Measurements from ENCODE around the gene OR1J4. TPM values are rescaled to one million over a fixed set of nuclear protein-coding genes. Genes with fewer than 3 reads are reported as not detected.
"Not testable (repeated sequence)": the region's sequence is repeated elsewhere in the genome, so short reads cannot be mapped to it uniquely, and the experiment has no call there.

OR1J4 gene
- total RNA-seq, 8 experiments from 2014 or later, result 0.21 to 1.3 TPM; not detected in 6

GRCh38 chr9:122536134-122536533, 17.2 kb downstream of the OR1J4 start:
- in situ Hi-C loops (cut with MboI; ENCODE audit: low pct_unique_long_range_greater_than_20kb in 2 of 9, low sequenced_read_pairs in 9 of 9, unreplicated experiment in 9 of 9), result no loop called here
- 38 to 100% (median 88%) methylated on average over 1 of the region's 1 CpG; no CpG with 5 or more reads in 3 of the 10 experiments for WGBS, 10 experiments
- H3K4me3 ChIP-seq, result no peak overlapping the region
- no peaks in the 10 kb centered on the region for H3K4me1 ChIP-seq (replicated peaks in 1 of 2)
- no peak overlapping the region for H3K27ac ChIP-seq
- ATAC-seq (replicated peaks in 6 of 8), result no peak

- H3K4me1 ChIP-seq (replicated peaks in 1 of 2); H3K4me3 ChIP-seq; in situ Hi-C loops (cut with MboI; ENCODE audit: low pct_unique_long_range_greater_than_20kb in 2 of 9, low sequenced_read_pairs in 9 of 9, unreplicated experiment in 9 of 9); ATAC-seq (replicated peaks in 6 of 8); H3K27ac ChIP-seq: not testable (repeated sequence)
- 41 to 75% (median 63%) methylated on average over 3 to 7 of the region's 7 CpGs; no CpG with 5 or more reads in 2 of the 10 experiments for WGBS, 10 experiments
Measured at GRCh38 chr9:122537066-122537465, 18.1 kb downstream of the OR1J4 start.

GRCh38 chr9:122538757-122539156, 19.8 kb downstream of the OR1J4 start:
- Histone ChIP-seq H3K4me3 (no peak overlapping the region), H3K27ac (no peak overlapping the region), H3K4me1 (replicated peaks in 1 of 2) (no peaks in the 10 kb centered on the region)
- in situ Hi-C loops (cut with MboI; ENCODE audit: low pct_unique_long_range_greater_than_20kb in 2 of 9, low sequenced_read_pairs in 9 of 9, unreplicated experiment in 9 of 9), result no loop called here
- ATAC-seq (replicated peaks in 6 of 8), result no peak
- 0 to 67% (median 56%) methylated on average over 1 to 2 of the region's 2 CpGs; no CpG with 5 or more reads in 3 of the 10 experiments for WGBS, 10 experiments

GRCh38 chr9:122546196-122546595, 27.3 kb downstream of the OR1J4 start:
- no peak overlapping the region for H3K27ac ChIP-seq
- 17 to 85% (median 62%) methylated on average over 2 to 8 of the region's 8 CpGs for WGBS, 10 experiments
- no peak overlapping the region for H3K4me3 ChIP-seq
- peak in 1 of 8 experiments; percentile 33 for ATAC-seq (replicated peaks in 6 of 8)
- in situ Hi-C loops (cut with MboI; ENCODE audit: low pct_unique_long_range_greater_than_20kb in 2 of 9, low sequenced_read_pairs in 9 of 9, unreplicated experiment in 9 of 9), result no loop called here
- no peaks in the 10 kb centered on the region for H3K4me1 ChIP-seq (replicated peaks in 1 of 2)

- 0 to 89% (median 54%) methylated on average over 1 to 5 of the region's 5 CpGs; no CpG with 5 or more reads in 1 of the 10 experiments for WGBS, 10 experiments
- in situ Hi-C loops (cut with MboI; ENCODE audit: low pct_unique_long_range_greater_than_20kb in 2 of 9, low sequenced_read_pairs in 9 of 9, unreplicated experiment in 9 of 9), result no loop called here
- H3K4me3 ChIP-seq, result no peak overlapping the region
- no peak for ATAC-seq (replicated peaks in 6 of 8)
- H3K4me1 ChIP-seq (replicated peaks in 1 of 2), result no peaks in the 10 kb centered on the region
- H3K27ac ChIP-seq, result no peak overlapping the region
Measured at GRCh38 chr9:122551371-122551770, 32.4 kb downstream of the OR1J4 start.

GRCh38 chr9:122552812-122553211, 33.9 kb downstream of the OR1J4 start, which contains the start of gene OR1N2:
Gene OR1N2 (plus strand): TSS chr9:122553112. CDS start chr9:122553212, 100 bp downstream.
- in situ Hi-C loops (cut with MboI; ENCODE audit: low pct_unique_long_range_greater_than_20kb in 2 of 9, low sequenced_read_pairs in 9 of 9, unreplicated experiment in 9 of 9), result no loop called here
- H3K27ac ChIP-seq, result no peak within 1 kb of the TSS
- H3K4me3 ChIP-seq, result no peak within 1 kb of the TSS
- no peak for ATAC-seq (replicated peaks in 6 of 8)
- no peaks in the 10 kb centered on the region for H3K4me1 ChIP-seq (replicated peaks in 1 of 2)
- WGBS, 10 experiments, result 10 to 100% (median 65%) methylated on average over 2 of the region's 2 CpGs; no CpG with 5 or more reads in 4 of the 10 experiments

- no peak overlapping the region for H3K4me3 ChIP-seq
- H3K27ac ChIP-seq, result no peak overlapping the region
- ATAC-seq (replicated peaks in 6 of 8), result no peak
- WGBS, 10 experiments, result 11 to 81% (median 43%) methylated on average over 1 to 3 of the region's 4 CpGs; no CpG with 5 or more reads in 4 of the 10 experiments
- no peaks in the 10 kb centered on the region for H3K4me1 ChIP-seq (replicated peaks in 1 of 2)
- in situ Hi-C loops (cut with MboI; ENCODE audit: low pct_unique_long_range_greater_than_20kb in 2 of 9, low sequenced_read_pairs in 9 of 9, unreplicated experiment in 9 of 9), result no loop called here
Measured at GRCh38 chr9:122561446-122561845, 42.5 kb downstream of the OR1J4 start.

GRCh38 chr9:122562134-122562760, 43.3 kb downstream of the OR1J4 start:
- peak in 1 of 8 experiments; percentile 41 for ATAC-seq (replicated peaks in 6 of 8)
- WGBS, 10 experiments, result 0 to 100% (median 80%) methylated on average over 1 to 4 of the region's 9 CpGs; no CpG with 5 or more reads in 2 of the 10 experiments
- in situ Hi-C loops (cut with MboI; ENCODE audit: low pct_unique_long_range_greater_than_20kb in 2 of 9, low sequenced_read_pairs in 9 of 9, unreplicated experiment in 9 of 9), result no loop called here
- Histone ChIP-seq H3K27ac (no peak overlapping the region), H3K4me3 (no peak overlapping the region), H3K4me1 (replicated peaks in 1 of 2) (no peaks in the 10 kb centered on the region)

GRCh38 chr9:122567901-122568300, 49.0 kb downstream of the OR1J4 start:
- Histone ChIP-seq H3K4me1 (replicated peaks in 1 of 2) (no peaks in the 10 kb centered on the region), H3K4me3 (no peak overlapping the region), H3K27ac (no peak overlapping the region)
- ATAC-seq (replicated peaks in 6 of 8), result no peak
- WGBS, 10 experiments, result 0 to 85% (median 65%) methylated on average over 1 to 3 of the region's 4 CpGs; no CpG with 5 or more reads in 4 of the 10 experiments
- in situ Hi-C loops (cut with MboI; ENCODE audit: low pct_unique_long_range_greater_than_20kb in 2 of 9, low sequenced_read_pairs in 9 of 9, unreplicated experiment in 9 of 9), result no loop called here

Other genes starting within 250 kb of the OR1J4 start
- gene PTGS1, start 148.1 kb upstream of the OR1J4 start, total RNA-seq, result 1 to 10 TPM in 2 of 8 experiments, under 1 TPM in 6; 0.05 to 3.2 (median 0.24) TPM
- under 1 TPM in 2 of 8 experiments, not detected in 6; 0.33 to 0.80 TPM for gene OR1J1, start 41.2 kb upstream of the OR1J4 start, total RNA-seq
- gene OR1J2, start 8.3 kb upstream of the OR1J4 start, total RNA-seq, result not detected
- gene OR1N1, start 8.2 kb downstream of the OR1J4 start, total RNA-seq, result under 1 TPM in 3 of 8 experiments, not detected in 5; 0.23 to 0.49 (median 0.43) TPM
- gene OR1N2, start 34.0 kb downstream of the OR1J4 start, total RNA-seq, result under 1 TPM in 2 of 8 experiments, not detected in 6; 0.45 to 0.62 TPM
- under 1 TPM in 4 of 8 experiments, not detected in 4; 0.13 to 0.66 (median 0.26) TPM for gene OR1L8, start 64.2 kb downstream of the OR1J4 start, total RNA-seq
- under 1 TPM in 1 of 8 experiments, not detected in 7; 0.97 TPM for gene OR1Q1, start 95.6 kb downstream of the OR1J4 start, total RNA-seq
- gene OR1B1, start 138.5 kb downstream of the OR1J4 start, total RNA-seq, result under 1 TPM in 3 of 8 experiments, not detected in 5; 0.25 to 0.45 (median 0.38) TPM
- gene OR1L1, start 142.6 kb downstream of the OR1J4 start, total RNA-seq, result under 1 TPM in 1 of 8 experiments, not detected in 7; 0.18 TPM
- under 1 TPM in 3 of 8 experiments, not detected in 5; 0.17 to 0.66 (median 0.52) TPM for gene OR1L3, start 156.0 kb downstream of the OR1J4 start, total RNA-seq
- under 1 TPM in 6 of 8 experiments, not detected in 2; 0.21 to 0.97 (median 0.54) TPM for gene OR1L4, start 204.8 kb downstream of the OR1J4 start, total RNA-seq
- under 1 TPM in 3 of 8 experiments, not detected in 5; 0.21 to 0.33 (median 0.23) TPM for gene OR1L6, start 223.2 kb downstream of the OR1J4 start, total RNA-seq